ENCODE measurements around the gene R3HCC1L. TPM values are rescaled to one million over a fixed set of nuclear protein-coding genes. Genes with fewer than 3 reads are reported as not detected.

Gene R3HCC1L
- total and polyA plus RNA-seq, 2 of the 4 experiments (the other 2 are of a cell fraction): 8.3 to 14.7 TPM

GRCh38 chr10:98253499-98253898 lies 119.0 kb downstream of the R3HCC1L start:
- ChIA-PET POLR2A (ENCODE audit: unreplicated experiment) (no interaction called here), CTCF (interaction anchor here (0.8 to 1.0 kb wide), 2 partner anchors 39 to 481 kb away, joined by 3 to 4 read pairs; no protein-coding TSS in a partner anchor)
- Histone ChIP-seq H3K4me2 (ENCODE audit: low read depth, low read length) (no peak overlapping the region), H3K9ac (ENCODE audit: low read depth, low read length) (no peak overlapping the region), H4K20me1 (ENCODE audit: insufficient read depth, low read length) (no peaks in the 10 kb centered on the region), H2AFZ (replicated peaks; ENCODE audit: low read length, poor library complexity) (no peak overlapping the region), H2AK5ac (ENCODE audit: low read depth, low read length) (no peak overlapping the region), H3K56ac (ENCODE audit: extremely low read depth, insufficient read depth, low read length) (no peak overlapping the region), H2BK15ac (ENCODE audit: low read depth, low read length) (no peak overlapping the region), H3K36me3 (ENCODE audit: control insufficient read depth, insufficient read depth, low read length) (peaks cover 13% of the 10 kb centered on the region), H3K27ac (ENCODE audit: insufficient read depth, low read length) (no peak overlapping the region), H2AK9ac (replicated peaks; ENCODE audit: low read depth, low read length, poor library complexity) (no peak overlapping the region), H3K9me3 (ENCODE audit: control insufficient read depth, insufficient read depth, low read length) (no peaks in the 10 kb centered on the region), H3K79me1 (ENCODE audit: low read depth in 1 of 2, low read length in 2 of 2) (no peaks in the 10 kb centered on the region), H3K4me3 (ENCODE audit: insufficient read depth, low read depth, low read length) (no peak overlapping the region), H3K23ac (ENCODE audit: low read depth, low read length) (no peak overlapping the region), H3K4me1 (ENCODE audit: control insufficient read depth, insufficient read depth, low read length) (no peaks in the 10 kb centered on the region; the same call in 1 of the 2 replicates), H2BK5ac (ENCODE audit: low read depth, low read length, poor library complexity, severe bottlenecking) (no peak overlapping the region), H3K14ac (replicated peaks; ENCODE audit: low read depth, low read length) (no peak overlapping the region), H4K91ac (ENCODE audit: insufficient read depth, low read depth, low read length) (no peak overlapping the region), H2BK120ac (ENCODE audit: low read depth, low read length) (no peak overlapping the region), H2BK20ac (ENCODE audit: low read depth, low read length) (no peak overlapping the region), H3K18ac (ENCODE audit: low read depth, low read length) (no peak overlapping the region), H3K9me1 (ENCODE audit: insufficient read depth, low read length) (no peaks in the 10 kb centered on the region), H3K27me3 (ENCODE audit: control insufficient read depth, insufficient read depth, low read length) (no peaks in the 10 kb centered on the region), H3K4ac (ENCODE audit: low read depth, low read length) (no peak overlapping the region), H4K5ac (ENCODE audit: low read depth, low read length) (no peak overlapping the region), H4K8ac (ENCODE audit: low read depth in 2 of 2, low read length in 2 of 2) (no peak overlapping the region)
- dilution Hi-C loops (cut with HindIII; ENCODE audit: low sequenced_read_pairs, unreplicated experiment): no loop called here
- ATAC-seq (ENCODE audit: low read depth): no peak
- TF ChIP-seq NFE2L2 (IDR thresholded peaks at IDR 0.05; ENCODE audit: low read depth, low read length): no peak
- no peak for TF ChIP-seq RFX5 (IDR thresholded peaks at IDR 0.05; ENCODE audit: low read depth, low read length)
- no peak for TF ChIP-seq CHD1 (IDR thresholded peaks at IDR 0.05; ENCODE audit: low read depth, low read length)
- TF ChIP-seq, protein P1, sequence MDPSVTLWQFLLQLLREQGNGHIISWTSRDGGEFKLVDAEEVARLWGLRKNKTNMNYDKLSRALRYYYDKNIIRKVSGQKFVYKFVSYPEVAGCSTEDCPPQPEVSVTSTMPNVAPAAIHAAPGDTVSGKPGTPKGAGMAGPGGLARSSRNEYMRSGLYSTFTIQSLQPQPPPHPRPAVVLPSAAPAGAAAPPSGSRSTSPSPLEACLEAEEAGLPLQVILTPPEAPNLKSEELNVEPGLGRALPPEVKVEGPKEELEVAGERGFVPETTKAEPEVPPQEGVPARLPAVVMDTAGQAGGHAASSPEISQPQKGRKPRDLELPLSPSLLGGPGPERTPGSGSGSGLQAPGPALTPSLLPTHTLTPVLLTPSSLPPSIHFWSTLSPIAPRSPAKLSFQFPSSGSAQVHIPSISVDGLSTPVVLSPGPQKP (IDR thresholded peaks at IDR 0.05; ENCODE audit: borderline replicate concordance, low read depth, low read length): no peak
- TF ChIP-seq MAFK (IDR thresholded peaks at IDR 0.05; ENCODE audit: low read depth, low read length): no peak
- TF ChIP-seq FOS (IDR thresholded peaks at IDR 0.05; ENCODE audit: low read depth, low read length): no peak
- 90% methylated on average over 16 of the region's 17 CpGs; no CpG with 5 or more reads in 1 of the 2 experiments for whole genome bisulfite sequencing, 2 experiments (ENCODE audit: extremely low coverage in 2 of 2, insufficient read length in 1 of 2)
- intact Hi-C loops (cut with micrococcal nuclease): no loop called here
- in situ Hi-C loops (cut with MboI; ENCODE audit: low sequenced_read_pairs): no loop called here
- BruUV-seq (replicated peaks): no TSS peak
- no peak for DNase-seq
